Measurements from ENCODE around the gene PSMA6.

- TF ChIP-seq, protein P1, sequence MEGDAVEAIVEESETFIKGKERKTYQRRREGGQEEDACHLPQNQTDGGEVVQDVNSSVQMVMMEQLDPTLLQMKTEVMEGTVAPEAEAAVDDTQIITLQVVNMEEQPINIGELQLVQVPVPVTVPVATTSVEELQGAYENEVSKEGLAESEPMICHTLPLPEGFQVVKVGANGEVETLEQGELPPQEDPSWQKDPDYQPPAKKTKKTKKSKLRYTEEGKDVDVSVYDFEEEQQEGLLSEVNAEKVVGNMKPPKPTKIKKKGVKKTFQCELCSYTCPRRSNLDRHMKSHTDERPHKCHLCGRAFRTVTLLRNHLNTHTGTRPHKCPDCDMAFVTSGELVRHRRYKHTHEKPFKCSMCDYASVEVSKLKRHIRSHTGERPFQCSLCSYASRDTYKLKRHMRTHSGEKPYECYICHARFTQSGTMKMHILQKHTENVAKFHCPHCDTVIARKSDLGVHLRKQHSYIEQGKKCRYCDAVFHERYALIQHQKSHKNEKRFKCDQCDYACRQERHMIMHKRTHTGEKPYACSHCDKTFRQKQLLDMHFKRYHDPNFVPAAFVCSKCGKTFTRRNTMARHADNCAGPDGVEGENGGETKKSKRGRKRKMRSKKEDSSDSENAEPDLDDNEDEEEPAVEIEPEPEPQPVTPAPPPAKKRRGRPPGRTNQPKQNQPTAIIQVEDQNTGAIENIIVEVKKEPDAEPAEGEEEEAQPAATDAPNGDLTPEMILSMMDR (IDR thresholded peaks at IDR 0.05) = no peak
- TF ChIP-seq POLR2A (IDR thresholded peaks at IDR 0.05; ENCODE audit: low read depth) = no peak
- TF ChIP-seq EP300 (IDR thresholded peaks at IDR 0.05) = no peak
Observed at GRCh38 chr14:35340616-35341453, 48.7 kb downstream of the PSMA6 start.

All from esophagus muscularis mucosa (tissue), 4 donors.